Spleen (tissue), 11 donors: ENCODE measurements around the gene AKAP13. TPM values are rescaled to one million over a fixed set of nuclear protein-coding genes. Genes with fewer than 3 reads are reported as not detected.

Source experiments
- DNase-seq: peaks from one replicate; pipeline ENCODE4 v3.0.0-alpha.2; 2020
- H3K27ac ChIP-seq, 8 donors: fragments of 200-600 bp; sonication (generic) in 7 of 8; 1 replicate in 4 of 8; 2 replicates in 4 of 8; pipeline versions ENCODE4 v1.5.0 to v1.8.0; 2016 to 2021; ENCODE audit warnings: inconsistent platforms in 4 of 8, mild to moderate bottlenecking in 4 of 8, moderate library complexity in 1 of 8
- H3K27me3 ChIP-seq, 7 donors: fragments of 200-600 bp; sonication (generic) in 6 of 7; replicated peaks in 1 of 7; 1 replicate in 4 of 7; 2 replicates in 3 of 7; pipeline versions ENCODE4 v1.5.0 to v1.8.0; 2016 to 2021; ENCODE audit warnings: inconsistent platforms in 3 of 7, mild to moderate bottlenecking in 1 of 7
- H3K36me3 ChIP-seq, 6 donors: fragments of 200-600 bp; sonication (generic) in 5 of 6; 1 replicate in 4 of 6; 2 replicates in 2 of 6; pipeline versions ENCODE4 v1.5.0 to v1.8.0; 2016 to 2021; ENCODE audit warnings: inconsistent platforms in 2 of 6
- H3K4me1 ChIP-seq, 6 donors: fragments of 200-600 bp; sonication (generic) in 5 of 6; 1 replicate in 3 of 6; 2 replicates in 3 of 6; pipeline versions ENCODE4 v1.5.0 to v1.8.0; 2016 to 2021; ENCODE audit warnings: inconsistent platforms in 3 of 6
- H3K4me3 ChIP-seq, 8 donors: fragments of 200-600 bp; sonication (generic) in 7 of 8; 1 replicate in 4 of 8; 2 replicates in 4 of 8; pipeline versions ENCODE4 v1.5.0 to v1.8.0; 2016 to 2021; ENCODE audit warnings: inconsistent platforms in 4 of 8, mild to moderate bottlenecking in 4 of 8, moderate library complexity in 2 of 8
- H3K9me3 ChIP-seq, 8 donors: fragments of 200-600 bp; sonication (generic) in 7 of 8; 1 replicate in 4 of 8; 2 replicates in 4 of 8; pipeline versions ENCODE4 v1.5.0 to v1.8.0; 2016 to 2021; ENCODE audit warnings: inconsistent platforms in 4 of 8
- POLR2A ChIP-seq, 3 donors: fragments of 450-650 bp; IDR thresholded peaks; one replicate each; pipeline ENCODE4 v1.5.1; 2017; ENCODE audit warnings: antibody characterized with exemption in 3 of 3, mild to moderate bottlenecking in 1 of 3
- POLR2AphosphoS5 ChIP-seq, 3 donors: sonication (generic); formaldehyde crosslinking; IDR thresholded peaks; one replicate each; pipeline ENCODE4 v1.5.1; 2017; ENCODE audit warnings: antibody characterized with exemption in 3 of 3
- WGBS, 5 donors: extraction: QIAGEN DNeasy Blood & Tissue Kit in 3 of 5; methylation state at CpG; one replicate each; pipeline versions ENCODE4 v1.1.5 to v1.1.7; 2013 to 2018; 5-methylcytosine and 5-hydroxymethylcytosine counted together
- intact Hi-C: fragments of 100-400 bp; cut with DNase I; formaldehyde crosslinking; loops from one replicate; pipeline ENCODE4 v1.15.0; 2023; ENCODE audit warnings: low total_unique reads
- polyA plus RNA-seq, 3 donors: library from polyadenylated mRNA; stranded (reverse); fragments of 200-250 nt; gene quantifications; one replicate each; pipeline ENCODE4 v1.2.1, GENCODE V29; 2013
- total RNA-seq, 7 donors: library from RNA; depleted of rRNA in 3 of 7; stranded (reverse); fragments of >200 nt in 3 of 7; fragmentation: NEBNext Ultra II Directional in 4 of 7; extraction: Animal tissue kit (Norgen Biotek cat#: 25700) in 4 of 7; gene quantifications; one replicate each; pipeline versions ENCODE4 v1.1.0 to v1.2.1, GENCODE V29; 2016 to 2021
- TF ChIP-seq, protein P1 (sequence below), 11 experiments: fragments of 200-600 bp in 7 of 11; fragments of 450-650 bp in 4 of 11; sonication (generic) in 4 of 11; IDR thresholded peaks in 8 of 11; conservative IDR thresholded peaks in 3 of 11; 1 replicate in 7 of 11; 2 replicates in 4 of 11; pipeline versions ENCODE4 v1.4.0 to v1.8.0; 2016 to 2021; ENCODE audit warnings: antibody characterized with exemption in 11 of 11, inconsistent platforms in 4 of 11, mild to moderate bottlenecking in 1 of 11
- donor health status: healthy with polysubstance abuse.
- donor health status: DM: no; HTN: no; CAD: no; lungs with moderate emphysema.
- donor health status: DM: no; HTN: no; CAD: no.
- donor health status: Bipolar disorder and iron deficiency.
- donor health status: healthy.
- donor health status: DM: no; HTN: no; CAD: no.
- donor health status: DM: yes; HTN: yes; CAD: no.

The AKAP13 gene
- total and polyA plus RNA-seq, 10 donors, result 35.4 to 413 (median 260) TPM

DNA sequence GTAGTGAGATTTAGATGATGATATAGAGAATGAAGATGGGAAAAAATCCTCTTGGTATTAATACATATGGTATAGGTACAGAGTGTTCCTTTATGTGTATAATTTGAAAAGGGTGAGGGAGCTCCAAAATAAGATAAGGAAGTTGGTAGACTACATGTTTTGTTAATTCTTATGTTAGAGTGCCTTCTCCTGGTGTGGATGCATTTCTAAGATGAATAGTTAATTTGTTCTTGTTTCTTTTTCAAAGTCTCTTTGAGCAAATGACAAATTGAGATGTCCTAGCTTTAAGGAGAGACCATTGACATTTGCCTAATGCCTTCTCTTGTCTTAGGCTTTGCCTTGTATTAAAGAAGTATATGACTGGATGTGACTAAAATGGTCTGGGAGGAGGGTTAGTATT, 34.1 kb downstream of the AKAP13 start:
- Histone ChIP-seq H3K27me3 (no peaks in the 10 kb centered on the region), H3K27ac (peak overlapping the region in 6 of 8 donors; percentile 53 to 80 (median 74)), H3K4me3 (no peak overlapping the region), H3K9me3 (no peaks in the 10 kb centered on the region), H3K4me1 (peaks cover 10 to 70% (median 40%) of the 10 kb centered on the region in 6 donors), H3K36me3 (no peaks in the 10 kb centered on the region)
- intact Hi-C loops, result no loop called here
- TF ChIP-seq, protein P1, sequence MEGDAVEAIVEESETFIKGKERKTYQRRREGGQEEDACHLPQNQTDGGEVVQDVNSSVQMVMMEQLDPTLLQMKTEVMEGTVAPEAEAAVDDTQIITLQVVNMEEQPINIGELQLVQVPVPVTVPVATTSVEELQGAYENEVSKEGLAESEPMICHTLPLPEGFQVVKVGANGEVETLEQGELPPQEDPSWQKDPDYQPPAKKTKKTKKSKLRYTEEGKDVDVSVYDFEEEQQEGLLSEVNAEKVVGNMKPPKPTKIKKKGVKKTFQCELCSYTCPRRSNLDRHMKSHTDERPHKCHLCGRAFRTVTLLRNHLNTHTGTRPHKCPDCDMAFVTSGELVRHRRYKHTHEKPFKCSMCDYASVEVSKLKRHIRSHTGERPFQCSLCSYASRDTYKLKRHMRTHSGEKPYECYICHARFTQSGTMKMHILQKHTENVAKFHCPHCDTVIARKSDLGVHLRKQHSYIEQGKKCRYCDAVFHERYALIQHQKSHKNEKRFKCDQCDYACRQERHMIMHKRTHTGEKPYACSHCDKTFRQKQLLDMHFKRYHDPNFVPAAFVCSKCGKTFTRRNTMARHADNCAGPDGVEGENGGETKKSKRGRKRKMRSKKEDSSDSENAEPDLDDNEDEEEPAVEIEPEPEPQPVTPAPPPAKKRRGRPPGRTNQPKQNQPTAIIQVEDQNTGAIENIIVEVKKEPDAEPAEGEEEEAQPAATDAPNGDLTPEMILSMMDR (IDR thresholded peaks at IDR 0.05 in 8 of 11, conservative IDR thresholded peaks at IDR 0.05 in 3 of 11), result peak in 8 of 11 experiments; percentile 20 to 42 (median 32)
- TF ChIP-seq POLR2AphosphoS5 (IDR thresholded peaks at IDR 0.05), result no peak
- DNase-seq, result no peak

DNA sequence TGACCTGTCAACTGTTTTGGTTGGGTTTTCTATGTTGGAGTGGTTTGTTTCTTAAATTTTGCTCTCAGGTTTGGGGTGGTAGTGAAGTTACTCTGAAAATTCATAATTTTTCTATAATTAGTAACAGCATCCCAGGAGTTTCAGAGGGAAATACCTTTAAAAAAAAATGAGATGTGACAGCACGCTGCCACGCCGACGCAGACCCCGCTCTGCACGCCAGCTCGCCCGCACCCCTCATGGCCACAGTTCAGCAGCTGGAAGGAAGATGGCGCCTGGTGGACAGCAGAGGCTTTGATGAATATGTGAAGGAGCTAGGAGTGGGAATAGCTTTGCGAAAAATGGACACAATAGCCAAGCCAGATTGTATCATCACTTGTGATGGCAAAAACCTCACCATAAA, 34.6 kb downstream of the AKAP13 start:
- TF ChIP-seq, protein P1 (IDR thresholded peaks at IDR 0.05 in 8 of 11, conservative IDR thresholded peaks at IDR 0.05 in 3 of 11), result no peak
- TF ChIP-seq POLR2A (IDR thresholded peaks at IDR 0.05) (no peak), POLR2AphosphoS5 (IDR thresholded peaks at IDR 0.05) (no peak)
- Histone ChIP-seq H3K27ac (peak overlapping the region in 5 of 8 donors; percentile 64 to 80 (median 76)), H3K9me3 (no peaks in the 10 kb centered on the region), H3K27me3 (no peaks in the 10 kb centered on the region), H3K4me1 (peaks cover 10 to 65% (median 40%) of the 10 kb centered on the region in 6 donors), H3K36me3 (no peaks in the 10 kb centered on the region), H3K4me3 (no peak overlapping the region)
- DNase-seq, result no peak
- 95 to 99% (median 97%) methylated on average over 10 of the region's 10 CpGs for WGBS, 5 donors
- intact Hi-C loops, result no loop called here

GRCh38 chr15:85415783-85416182, 35.4 kb downstream of the AKAP13 start:
- DNase-seq, result no peak
- intact Hi-C loops, result no loop called here
- peaks cover 11 to 63% (median 40%) of the 10 kb centered on the region in 6 donors for H3K4me1 ChIP-seq
- H3K9me3 ChIP-seq, result no peaks in the 10 kb centered on the region
- H3K27ac ChIP-seq, result no peak overlapping the region
- TF ChIP-seq POLR2AphosphoS5 (IDR thresholded peaks at IDR 0.05) (no peak), POLR2A (IDR thresholded peaks at IDR 0.05) (no peak)
- TF ChIP-seq, protein P1 (IDR thresholded peaks at IDR 0.05 in 8 of 11, conservative IDR thresholded peaks at IDR 0.05 in 3 of 11), result no peak
- WGBS, 5 donors, result 88 to 97% (median 93%) methylated on average over 2 of the region's 2 CpGs
- no peak overlapping the region for H3K4me3 ChIP-seq
- no peaks in the 10 kb centered on the region for H3K27me3 ChIP-seq
- H3K36me3 ChIP-seq, result no peaks in the 10 kb centered on the region

- H3K27ac ChIP-seq, result no peak overlapping the region
- H3K27me3 ChIP-seq, result no peaks in the 10 kb centered on the region
- no peak for DNase-seq
- no peak overlapping the region for H3K4me3 ChIP-seq
- intact Hi-C loops, result no loop called here
- 93 to 97% (median 95%) methylated on average over 5 of the region's 5 CpGs for WGBS, 5 donors
- H3K36me3 ChIP-seq, result no peaks in the 10 kb centered on the region
- H3K9me3 ChIP-seq, result no peaks in the 10 kb centered on the region
- TF ChIP-seq POLR2A (IDR thresholded peaks at IDR 0.05), result no peak
- TF ChIP-seq, protein P1 (IDR thresholded peaks at IDR 0.05 in 8 of 11, conservative IDR thresholded peaks at IDR 0.05 in 3 of 11), result no peak
- no peak for TF ChIP-seq POLR2AphosphoS5 (IDR thresholded peaks at IDR 0.05)
- H3K4me1 ChIP-seq, result peaks cover 23 to 63% (median 46%) of the 10 kb centered on the region in 6 donors
Observed at GRCh38 chr15:85417276-85417675, 36.9 kb downstream of the AKAP13 start.
